ENCODE measurements around the gene MSMP. TPM values are rescaled to one million over a fixed set of nuclear protein-coding genes. Genes with fewer than 3 reads are reported as not detected.

The MSMP gene
- total and polyA plus RNA-seq, 10 of the 15 experiments (the other 5 are each of a cell fraction or from before 2014, with no cell fraction given) = 0.33 to 2.4 (median 0.86) TPM; not detected in 4

DNA sequence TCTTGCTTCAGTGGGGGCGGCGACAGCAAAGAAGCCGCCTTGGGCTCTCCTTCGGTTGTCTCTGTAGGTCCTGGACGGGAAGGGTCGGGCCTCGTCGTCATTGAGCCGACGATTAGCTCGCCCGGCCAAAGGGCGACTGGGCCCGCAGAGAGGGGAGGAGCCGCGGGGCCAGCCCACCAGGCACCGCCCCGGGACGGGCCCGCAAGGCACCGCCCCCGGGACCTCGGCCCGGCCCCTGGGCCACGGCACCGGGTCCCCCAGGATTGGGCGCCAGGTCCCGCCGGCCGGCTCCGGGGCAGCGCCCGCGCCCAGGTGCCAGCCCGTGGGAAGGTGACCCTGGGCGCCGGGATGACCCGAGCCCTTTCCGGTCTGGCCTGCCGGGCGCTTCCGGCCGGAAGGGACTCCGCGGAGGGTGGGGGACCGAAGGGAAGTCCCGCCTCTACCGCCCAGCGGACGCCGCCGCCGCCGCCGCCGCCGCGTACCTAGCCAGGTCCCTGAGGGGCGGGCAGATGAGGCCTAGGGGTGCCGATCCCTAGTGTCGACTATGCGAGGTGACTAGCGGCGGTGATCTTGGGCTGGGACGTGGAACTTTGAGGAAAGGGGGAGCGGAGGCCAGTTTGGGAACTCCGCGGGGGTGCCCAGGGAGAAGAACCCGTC lies 5.1 kb downstream of the MSMP start, which contains the start of the genes GBA2 and RGP1 (continued):
- TF ChIP-seq, protein P1, sequence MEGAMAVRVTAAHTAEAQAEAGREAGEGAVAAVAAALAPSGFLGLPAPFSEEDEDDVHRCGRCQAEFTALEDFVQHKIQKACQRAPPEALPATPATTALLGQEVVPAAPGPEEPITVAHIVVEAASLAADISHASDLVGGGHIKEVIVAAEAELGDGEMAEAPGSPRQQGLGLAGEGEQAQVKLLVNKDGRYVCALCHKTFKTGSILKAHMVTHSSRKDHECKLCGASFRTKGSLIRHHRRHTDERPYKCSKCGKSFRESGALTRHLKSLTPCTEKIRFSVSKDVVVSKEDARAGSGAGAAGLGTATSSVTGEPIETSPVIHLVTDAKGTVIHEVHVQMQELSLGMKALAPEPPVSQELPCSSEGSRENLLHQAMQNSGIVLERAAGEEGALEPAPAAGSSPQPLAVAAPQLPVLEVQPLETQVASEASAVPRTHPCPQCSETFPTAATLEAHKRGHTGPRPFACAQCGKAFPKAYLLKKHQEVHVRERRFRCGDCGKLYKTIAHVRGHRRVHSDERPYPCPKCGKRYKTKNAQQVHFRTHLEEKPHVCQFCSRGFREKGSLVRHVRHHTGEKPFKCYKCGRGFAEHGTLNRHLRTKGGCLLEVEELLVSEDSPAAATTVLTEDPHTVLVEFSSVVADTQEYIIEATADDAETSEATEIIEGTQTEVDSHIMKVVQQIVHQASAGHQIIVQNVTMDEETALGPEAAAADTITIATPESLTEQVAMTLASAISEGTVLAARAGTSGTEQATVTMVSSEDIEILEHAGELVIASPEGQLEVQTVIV (IDR thresholded peaks at IDR 0.05; ENCODE audit: borderline replicate concordance, partially characterized antibody) = no peak
- TF ChIP-seq SRF (IDR thresholded peaks at IDR 0.05; ENCODE audit: low read depth in 2 of 2, low read length in 2 of 2) (0 out of 4 replicates have a peak, but pooled peaks of 1 of the 2 experiments have one; percentile 24), SIX5 (IDR thresholded peaks at IDR 0.05; ENCODE audit: low read depth, low read length, severe bottlenecking) (no peak), NBN (IDR thresholded peaks at IDR 0.05) (no peak), BACH1 (IDR thresholded peaks at IDR 0.05; ENCODE audit: borderline replicate concordance) (peak; percentile 78; the same call in 1 of the 2 replicates), MEF2A (IDR thresholded peaks at IDR 0.05; ENCODE audit: insufficient read depth, low read depth, low read length) (no peak), RELA (IDR thresholded peaks at IDR 0.05; ENCODE audit: borderline replicate concordance, partially characterized antibody) (peak; percentile 25), YY1 (IDR thresholded peaks at IDR 0.05; ENCODE audit: low read depth, low read length) (no peak), CBFB (IDR thresholded peaks at IDR 0.05; ENCODE audit: low read depth) (no peak), BMI1 (IDR thresholded peaks at IDR 0.05; ENCODE audit: borderline replicate concordance) (no peak), PML (IDR thresholded peaks at IDR 0.05; ENCODE audit: low read length) (no peak), DPF2 (IDR thresholded peaks at IDR 0.05) (peak; percentile 92), SIN3A (IDR thresholded peaks at IDR 0.05; ENCODE audit: low read depth, low read length) (peak; percentile 54; the same call in 1 of the 2 replicates), SUZ12 (IDR thresholded peaks at IDR 0.05; ENCODE audit: unreplicated experiment) (no peak), ATF7 (IDR thresholded peaks at IDR 0.05; ENCODE audit: low read depth) (no peak), RAD51 (IDR thresholded peaks at IDR 0.05) (no peak), ZNF217 (IDR thresholded peaks at IDR 0.05) (peak; percentile 89), BHLHE40 (IDR thresholded peaks at IDR 0.05; ENCODE audit: borderline replicate concordance in 1 of 2, low read depth in 2 of 2, low read length in 1 of 2) (peak in 1 of 2 experiments; percentile 69; a peak in 1 of 4 replicates), ZSCAN29 (IDR thresholded peaks at IDR 0.05) (0 out of 2 replicates have a peak, but pooled peaks have one; percentile 49), GABPA (IDR thresholded peaks at IDR 0.05; ENCODE audit: low read depth) (peak; percentile 89), RAD21 (IDR thresholded peaks at IDR 0.05; ENCODE audit: insufficient read depth, low read depth, low read length) (no peak), ASH2L (IDR thresholded peaks at IDR 0.05; ENCODE audit: borderline replicate concordance, low read depth) (peak; percentile 93; the same call in 1 of the 2 replicates)
- TF ChIP-seq, protein P2, sequence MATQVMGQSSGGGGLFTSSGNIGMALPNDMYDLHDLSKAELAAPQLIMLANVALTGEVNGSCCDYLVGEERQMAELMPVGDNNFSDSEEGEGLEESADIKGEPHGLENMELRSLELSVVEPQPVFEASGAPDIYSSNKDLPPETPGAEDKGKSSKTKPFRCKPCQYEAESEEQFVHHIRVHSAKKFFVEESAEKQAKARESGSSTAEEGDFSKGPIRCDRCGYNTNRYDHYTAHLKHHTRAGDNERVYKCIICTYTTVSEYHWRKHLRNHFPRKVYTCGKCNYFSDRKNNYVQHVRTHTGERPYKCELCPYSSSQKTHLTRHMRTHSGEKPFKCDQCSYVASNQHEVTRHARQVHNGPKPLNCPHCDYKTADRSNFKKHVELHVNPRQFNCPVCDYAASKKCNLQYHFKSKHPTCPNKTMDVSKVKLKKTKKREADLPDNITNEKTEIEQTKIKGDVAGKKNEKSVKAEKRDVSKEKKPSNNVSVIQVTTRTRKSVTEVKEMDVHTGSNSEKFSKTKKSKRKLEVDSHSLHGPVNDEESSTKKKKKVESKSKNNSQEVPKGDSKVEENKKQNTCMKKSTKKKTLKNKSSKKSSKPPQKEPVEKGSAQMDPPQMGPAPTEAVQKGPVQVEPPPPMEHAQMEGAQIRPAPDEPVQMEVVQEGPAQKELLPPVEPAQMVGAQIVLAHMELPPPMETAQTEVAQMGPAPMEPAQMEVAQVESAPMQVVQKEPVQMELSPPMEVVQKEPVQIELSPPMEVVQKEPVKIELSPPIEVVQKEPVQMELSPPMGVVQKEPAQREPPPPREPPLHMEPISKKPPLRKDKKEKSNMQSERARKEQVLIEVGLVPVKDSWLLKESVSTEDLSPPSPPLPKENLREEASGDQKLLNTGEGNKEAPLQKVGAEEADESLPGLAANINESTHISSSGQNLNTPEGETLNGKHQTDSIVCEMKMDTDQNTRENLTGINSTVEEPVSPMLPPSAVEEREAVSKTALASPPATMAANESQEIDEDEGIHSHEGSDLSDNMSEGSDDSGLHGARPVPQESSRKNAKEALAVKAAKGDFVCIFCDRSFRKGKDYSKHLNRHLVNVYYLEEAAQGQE (IDR thresholded peaks at IDR 0.05; ENCODE audit: low read depth, low read length) = no peak
- TF ChIP-seq, protein P3, sequence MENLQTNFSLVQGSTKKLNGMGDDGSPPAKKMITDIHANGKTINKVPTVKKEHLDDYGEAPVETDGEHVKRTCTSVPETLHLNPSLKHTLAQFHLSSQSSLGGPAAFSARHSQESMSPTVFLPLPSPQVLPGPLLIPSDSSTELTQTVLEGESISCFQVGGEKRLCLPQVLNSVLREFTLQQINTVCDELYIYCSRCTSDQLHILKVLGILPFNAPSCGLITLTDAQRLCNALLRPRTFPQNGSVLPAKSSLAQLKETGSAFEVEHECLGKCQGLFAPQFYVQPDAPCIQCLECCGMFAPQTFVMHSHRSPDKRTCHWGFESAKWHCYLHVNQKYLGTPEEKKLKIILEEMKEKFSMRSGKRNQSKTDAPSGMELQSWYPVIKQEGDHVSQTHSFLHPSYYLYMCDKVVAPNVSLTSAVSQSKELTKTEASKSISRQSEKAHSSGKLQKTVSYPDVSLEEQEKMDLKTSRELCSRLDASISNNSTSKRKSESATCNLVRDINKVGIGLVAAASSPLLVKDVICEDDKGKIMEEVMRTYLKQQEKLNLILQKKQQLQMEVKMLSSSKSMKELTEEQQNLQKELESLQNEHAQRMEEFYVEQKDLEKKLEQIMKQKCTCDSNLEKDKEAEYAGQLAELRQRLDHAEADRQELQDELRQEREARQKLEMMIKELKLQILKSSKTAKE (IDR thresholded peaks at IDR 0.05; ENCODE audit: low read depth, poor library complexity, severe bottlenecking) = no peak

Data from GM12878 (cell line).